Measurements from ENCODE around the gene GPR135.
"Not testable (repeated sequence)": the region's sequence is repeated elsewhere in the genome, so short reads cannot be mapped to it uniquely, and the experiment has no call there.

The GPR135 gene

DNA sequence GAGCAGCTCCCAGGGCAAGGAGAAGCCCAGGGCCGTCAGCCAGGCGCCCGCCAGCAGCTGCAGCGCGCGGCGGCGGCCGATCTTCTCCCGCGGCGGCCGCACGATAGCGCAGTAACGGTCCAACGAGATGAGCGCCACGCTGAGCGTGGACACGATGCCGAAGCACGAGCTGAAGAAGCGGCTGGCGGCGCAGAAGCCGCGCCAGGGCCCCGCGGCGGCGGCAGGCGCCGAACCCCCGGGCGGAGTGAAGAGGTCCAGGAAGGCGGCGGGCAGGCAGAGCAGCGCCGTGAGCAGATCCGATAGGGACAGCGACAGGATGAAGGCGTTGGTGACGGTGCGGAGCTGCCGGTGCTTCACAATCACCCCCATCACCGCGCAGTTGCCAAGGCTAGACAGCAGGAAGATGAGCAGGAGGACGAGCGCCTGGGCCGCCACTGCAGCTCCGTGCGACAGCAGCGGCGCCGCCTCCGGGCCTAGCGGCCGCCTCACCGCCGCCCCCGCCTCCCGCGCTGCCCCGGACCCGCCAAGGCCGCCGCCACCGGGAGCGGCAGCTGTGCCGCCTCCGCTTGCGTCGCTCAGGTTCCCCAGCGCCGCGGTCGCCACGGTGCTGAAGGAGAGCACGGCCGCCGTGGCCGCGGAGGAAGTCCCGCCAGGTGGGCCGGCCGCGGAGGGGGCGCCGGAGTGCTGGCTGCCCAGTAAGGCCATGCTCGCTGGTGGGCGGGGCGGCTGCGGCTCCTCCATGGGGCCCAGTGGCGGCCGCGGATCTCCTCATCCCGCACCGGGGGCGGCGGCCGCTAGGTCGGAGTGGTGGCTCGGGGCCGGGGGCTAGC, 479 bp downstream of the GPR135 start:
- DNase-seq: peak; percentile 51

DNA sequence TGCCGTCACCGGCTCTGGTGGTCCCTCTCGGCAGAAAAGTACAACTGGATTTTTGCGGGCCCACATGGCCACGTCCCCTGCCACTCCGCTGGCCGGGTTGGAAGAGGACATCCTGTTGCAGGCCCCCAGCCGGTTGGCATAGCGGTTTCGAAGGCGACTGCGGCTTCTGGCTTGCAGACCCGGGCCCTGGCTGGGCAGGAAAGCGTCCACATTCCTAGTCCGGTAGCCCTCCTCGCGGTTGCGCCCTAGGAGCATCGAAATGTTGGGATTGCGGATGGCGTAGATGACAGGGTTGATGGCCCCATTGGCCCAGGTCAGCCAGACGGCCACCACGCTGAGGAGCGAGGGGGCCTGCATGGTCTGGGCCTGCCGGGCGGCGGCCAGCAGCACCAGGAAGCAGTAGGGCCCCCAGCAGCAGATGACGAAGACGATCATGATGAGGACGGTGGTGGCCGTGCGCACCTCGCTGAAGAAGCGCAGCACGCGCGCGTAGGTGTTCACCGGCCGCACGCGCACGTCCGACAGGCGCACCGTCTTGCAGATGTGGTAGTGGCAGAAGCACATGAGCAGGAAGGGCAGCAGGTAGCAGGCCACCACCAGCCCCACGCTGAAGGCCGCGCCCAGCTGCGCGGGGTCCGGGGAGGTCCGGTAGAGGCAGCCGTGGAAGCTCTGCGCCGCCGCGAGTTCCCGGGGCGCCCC, 1.2 kb downstream of the GPR135 start:
- DNase-seq: no peak

DNA sequence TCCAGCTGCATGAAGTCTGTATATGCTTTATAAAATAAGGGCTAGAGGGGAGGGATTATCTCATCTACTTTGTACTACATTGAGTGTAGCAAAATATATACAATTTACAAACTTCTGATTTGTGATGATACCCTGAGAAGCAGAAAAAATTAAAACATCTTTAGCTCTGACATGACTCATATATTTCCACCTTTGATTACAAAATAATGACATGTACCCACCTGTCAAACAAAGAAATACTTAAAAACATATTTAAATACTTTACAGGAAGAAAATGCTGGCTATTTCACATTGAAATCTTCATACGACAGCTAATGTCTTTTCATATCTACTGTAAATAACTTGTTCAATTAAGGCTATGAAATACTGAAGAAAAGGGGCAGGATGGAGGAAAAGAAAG, 3.3 kb downstream of the GPR135 start:
- DNase-seq: no peak

DNA sequence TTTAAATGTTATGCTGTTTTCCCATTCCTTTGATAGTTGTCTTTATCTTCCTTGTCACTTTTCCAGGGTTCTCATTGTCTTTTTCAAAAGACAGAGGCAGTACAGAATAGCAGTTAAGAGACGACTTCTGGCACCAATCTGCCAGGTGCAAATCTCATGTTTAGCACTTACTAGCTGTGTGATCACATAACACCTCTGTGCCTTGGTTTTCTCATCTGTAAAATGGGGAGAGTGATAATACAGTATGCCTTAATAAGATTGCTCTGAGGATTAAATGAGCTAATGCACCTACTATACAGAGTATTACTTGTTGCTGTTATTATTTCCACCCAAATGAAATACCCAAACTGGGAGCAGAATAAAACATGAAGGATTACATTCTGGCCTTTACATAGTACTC, 4.8 kb downstream of the GPR135 start:
- DNase-seq: no peak

DNA sequence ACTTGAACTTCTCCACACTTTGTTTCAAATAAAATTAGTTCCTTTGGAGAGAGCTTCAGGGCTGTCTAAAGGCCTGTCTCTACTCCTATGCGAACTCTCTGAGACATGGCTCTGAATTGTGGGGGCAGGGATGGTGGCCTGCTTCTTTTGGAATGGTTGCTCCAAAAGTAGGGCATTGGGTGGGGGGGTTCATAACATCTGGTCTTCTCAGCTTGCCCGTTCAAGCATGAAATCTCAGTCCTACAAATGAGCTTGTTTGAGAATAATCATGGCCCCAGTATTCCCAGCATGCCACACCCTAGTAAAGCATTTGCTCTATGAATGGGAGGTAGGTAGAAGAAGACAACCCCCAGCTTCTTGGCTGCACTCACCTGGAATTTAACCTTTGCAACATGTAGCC, 6.7 kb downstream of the GPR135 start:
- no peak for DNase-seq

DNA sequence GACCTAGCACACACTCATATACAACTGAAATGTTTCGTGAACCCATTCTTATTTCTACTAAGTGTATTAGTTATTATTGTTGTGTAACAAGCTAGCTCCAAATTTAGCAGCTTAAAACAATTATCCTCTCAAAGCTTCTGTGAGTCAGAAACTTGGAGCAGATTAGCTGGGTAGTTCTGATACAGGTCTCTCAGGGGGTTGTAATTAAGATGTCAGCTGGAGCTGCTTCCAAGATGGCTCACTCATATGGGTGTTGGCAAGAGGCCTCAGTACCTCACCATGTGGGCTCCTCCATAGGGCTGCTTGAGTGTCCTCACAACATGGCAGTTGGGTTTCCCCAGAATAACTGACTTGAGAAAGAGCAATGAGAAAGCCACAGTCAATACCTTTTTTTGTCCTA, 9.8 kb downstream of the GPR135 start:
- DNase-seq: no peak

DNA sequence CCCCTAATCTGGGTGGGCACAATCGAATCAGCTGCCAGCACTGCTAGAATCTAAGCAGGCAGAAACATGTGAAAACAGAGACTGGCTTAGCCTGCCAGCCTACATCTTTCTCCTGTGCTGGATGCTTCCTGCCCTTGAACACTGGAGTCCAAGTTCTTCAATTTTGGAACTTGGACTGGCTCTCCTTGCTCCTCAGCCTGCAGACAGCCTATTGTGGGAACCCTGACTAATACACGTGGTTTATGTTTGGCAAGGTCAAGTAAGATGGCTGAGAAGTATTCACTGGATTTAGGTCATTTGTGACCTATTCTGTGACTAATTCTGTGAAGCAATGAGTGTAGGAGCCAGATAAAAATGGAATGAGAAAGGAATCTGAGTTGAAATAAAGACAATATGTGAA, 11.0 kb downstream of the GPR135 start:
- DNase-seq: no peak

DNA sequence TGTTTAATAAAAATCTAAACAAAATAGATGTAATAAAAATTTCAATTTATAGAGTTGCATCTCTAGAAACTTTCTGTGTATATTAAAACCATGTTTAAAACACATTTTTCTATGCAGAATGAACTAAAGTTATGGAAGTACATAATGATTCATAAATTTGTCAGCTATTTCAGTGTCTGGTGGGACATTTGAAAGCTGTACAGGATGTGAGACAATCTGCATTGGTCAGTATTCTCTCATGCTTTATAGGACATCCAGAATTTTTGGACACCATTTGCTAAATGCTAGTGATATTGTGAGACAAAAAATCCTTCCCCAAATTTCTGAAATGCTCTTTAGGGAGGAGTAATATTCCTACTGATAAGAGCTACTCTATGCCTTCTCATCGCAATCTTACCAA, 13.3 kb downstream of the GPR135 start:
- DNase-seq: no peak

DNA sequence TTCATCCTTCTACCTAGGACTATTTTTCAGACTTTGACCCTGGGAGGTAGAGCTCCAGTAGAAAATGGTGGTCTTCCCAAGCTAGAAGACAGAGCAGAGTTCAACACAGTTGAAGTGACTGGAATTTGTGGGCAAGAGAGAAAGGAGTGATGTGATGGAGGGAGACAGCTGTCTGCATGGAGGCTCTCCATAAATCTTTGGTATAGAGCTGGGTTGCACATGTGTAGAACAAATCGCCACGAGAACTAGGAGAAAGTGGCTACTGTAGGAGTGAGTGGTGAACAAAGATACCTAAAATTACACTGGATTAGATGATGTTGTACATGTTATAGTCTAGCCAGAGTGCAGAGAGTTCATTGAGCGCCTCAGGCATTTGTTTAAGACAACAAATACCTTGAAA, 14.5 kb downstream of the GPR135 start:
- no peak for DNase-seq

DNA sequence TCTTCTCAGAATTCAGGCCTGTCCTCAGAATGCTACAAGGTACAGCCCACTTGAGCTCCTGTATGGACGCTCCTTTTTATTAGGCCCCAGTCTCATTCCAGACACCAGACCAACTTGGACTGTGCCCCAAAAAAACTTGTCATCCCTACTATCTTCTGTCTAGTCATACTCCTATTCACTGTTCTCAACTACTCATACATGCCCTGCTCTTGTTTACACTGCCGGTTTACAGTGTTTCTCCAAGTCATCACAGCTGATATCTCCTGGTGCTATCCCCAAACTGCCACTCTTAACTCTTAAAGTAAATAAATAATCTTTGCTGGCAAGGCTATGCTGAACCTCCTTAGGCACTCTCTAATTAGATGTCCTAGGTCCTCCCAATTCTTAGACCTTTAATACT, 16.5 kb downstream of the GPR135 start:
- not testable (repeated sequence) for DNase-seq

DNA sequence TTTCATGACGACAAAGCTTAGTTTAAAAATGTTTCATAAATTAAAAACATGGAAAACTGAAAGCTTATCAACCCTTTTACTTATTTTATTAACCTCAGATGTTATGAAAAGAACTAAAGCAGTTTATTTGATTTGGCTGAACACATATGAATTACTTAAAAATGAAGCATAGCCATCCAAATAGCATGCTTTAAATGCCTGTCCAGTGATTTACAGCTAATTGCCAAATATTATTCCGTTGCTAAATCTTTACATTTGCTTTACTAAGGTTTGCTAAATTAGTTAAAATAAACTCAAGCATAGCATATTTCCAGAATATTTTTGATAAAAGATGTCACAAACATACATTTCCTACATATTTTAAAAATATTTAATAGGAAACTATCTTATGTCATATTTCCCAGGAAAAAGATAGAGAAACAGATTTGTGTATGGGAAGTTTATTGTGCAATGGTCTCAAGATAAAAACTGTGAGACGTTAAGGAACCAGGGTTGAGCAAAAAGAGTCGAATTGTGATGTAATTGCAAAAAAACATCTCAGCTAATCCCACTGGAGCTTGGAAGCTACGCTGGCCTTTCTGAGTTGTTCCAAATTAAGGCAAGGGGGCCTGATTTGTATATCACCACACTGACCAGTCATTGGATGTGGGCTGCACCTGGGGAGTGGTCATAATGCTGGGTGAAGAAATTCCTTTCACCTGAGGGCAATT, 25.8 kb downstream of the GPR135 start:
- no peak for DNase-seq

DNA sequence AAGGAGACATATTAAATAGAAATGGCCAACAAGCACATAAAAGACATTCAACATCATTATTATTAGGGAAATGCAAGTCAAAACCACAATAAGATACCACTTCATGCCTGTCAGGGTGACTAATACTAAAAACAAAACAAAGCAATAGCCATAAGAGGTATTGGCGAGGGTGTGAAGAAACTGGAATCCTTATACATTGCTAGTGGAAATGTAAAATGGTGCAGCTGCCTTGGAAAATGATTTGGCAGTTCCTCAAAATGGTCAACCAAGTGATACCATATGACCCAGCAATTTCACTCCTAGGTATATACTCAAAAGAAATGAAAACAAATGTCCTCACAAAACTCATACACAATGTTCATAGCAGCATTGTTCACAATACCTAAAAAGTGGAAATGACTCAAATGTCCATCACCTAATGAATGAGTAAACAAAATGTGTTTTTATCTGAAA, 27.0 kb downstream of the GPR135 start:
- DNase-seq: no peak

DNA sequence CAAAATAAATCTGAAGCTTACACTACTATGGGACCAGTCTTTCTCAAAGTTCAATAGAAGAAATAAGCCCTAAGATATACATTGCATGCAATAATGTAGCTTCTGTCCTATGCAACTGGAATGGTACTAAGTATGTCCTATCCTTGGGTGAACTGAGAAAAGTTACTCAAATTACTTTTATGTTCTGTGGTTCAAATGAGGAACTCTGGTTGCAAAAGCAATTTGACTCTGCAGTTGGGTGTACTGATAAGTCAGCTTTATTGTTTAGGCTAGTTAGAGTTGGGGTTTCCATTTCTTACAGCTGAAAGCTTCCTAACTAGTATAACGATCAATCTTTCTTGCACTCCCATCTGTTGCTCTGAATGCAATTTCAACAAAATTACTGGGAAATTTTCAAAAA, 29.2 kb downstream of the GPR135 start:
- no peak for DNase-seq

DNA sequence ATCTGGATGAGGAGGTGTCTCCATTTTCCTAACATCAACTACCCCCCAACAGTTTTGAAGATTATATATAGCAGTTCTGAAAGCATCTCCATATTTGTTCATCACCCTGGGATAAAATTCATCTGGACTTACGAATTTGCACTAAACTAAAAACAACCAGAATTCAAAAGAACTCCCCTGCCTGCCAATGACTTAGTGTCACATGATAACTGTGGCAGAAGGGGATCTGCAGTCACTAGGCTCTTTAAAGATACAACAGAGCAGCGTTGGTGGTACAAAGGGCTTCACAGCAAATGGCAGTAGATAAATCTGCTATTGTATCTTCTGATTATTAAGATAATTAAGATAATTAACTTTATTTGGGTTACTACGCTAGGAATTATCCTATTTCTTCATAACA, 30.1 kb downstream of the GPR135 start:
- no peak for DNase-seq

DNA sequence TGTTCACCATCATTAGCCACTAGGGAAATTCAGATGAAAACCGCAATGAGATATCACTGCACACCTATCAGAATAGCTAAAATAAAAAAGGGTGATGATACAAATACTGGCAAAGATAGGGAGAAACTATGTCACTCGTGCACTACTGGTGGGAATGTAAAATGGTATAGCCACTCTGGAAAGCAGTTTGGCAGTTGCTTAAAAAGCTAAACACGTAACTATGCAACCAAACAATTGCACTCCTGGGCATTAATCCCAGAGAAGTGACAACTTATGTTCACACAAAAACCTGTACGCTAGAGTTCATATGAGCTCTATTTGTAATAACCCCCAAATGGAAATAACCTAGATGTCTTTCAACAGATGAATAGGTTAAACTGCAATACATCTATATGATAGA, 35.4 kb downstream of the GPR135 start:
- no peak for DNase-seq

DNA sequence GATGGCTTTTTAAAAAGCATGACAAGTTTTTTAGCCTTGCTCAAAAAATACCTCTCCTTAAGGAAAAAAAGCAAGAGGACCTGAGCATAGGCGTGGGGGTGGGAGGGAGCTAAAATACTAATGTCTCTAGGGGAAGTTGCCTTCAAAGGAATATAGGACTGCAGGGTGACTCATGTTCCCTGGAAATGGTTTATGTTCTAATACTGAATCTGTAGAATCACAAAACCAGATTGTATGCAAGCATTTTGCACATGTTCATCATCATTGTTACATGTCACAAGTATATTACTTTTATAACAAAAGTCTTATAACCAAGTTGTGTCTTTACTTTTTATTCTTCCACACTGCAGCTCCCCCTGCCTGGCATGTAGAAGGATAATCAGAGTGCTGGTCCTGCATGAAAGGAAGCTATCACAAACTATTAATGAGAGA, 36.6 kb downstream of the GPR135 start:
- DNase-seq: no peak

DNA sequence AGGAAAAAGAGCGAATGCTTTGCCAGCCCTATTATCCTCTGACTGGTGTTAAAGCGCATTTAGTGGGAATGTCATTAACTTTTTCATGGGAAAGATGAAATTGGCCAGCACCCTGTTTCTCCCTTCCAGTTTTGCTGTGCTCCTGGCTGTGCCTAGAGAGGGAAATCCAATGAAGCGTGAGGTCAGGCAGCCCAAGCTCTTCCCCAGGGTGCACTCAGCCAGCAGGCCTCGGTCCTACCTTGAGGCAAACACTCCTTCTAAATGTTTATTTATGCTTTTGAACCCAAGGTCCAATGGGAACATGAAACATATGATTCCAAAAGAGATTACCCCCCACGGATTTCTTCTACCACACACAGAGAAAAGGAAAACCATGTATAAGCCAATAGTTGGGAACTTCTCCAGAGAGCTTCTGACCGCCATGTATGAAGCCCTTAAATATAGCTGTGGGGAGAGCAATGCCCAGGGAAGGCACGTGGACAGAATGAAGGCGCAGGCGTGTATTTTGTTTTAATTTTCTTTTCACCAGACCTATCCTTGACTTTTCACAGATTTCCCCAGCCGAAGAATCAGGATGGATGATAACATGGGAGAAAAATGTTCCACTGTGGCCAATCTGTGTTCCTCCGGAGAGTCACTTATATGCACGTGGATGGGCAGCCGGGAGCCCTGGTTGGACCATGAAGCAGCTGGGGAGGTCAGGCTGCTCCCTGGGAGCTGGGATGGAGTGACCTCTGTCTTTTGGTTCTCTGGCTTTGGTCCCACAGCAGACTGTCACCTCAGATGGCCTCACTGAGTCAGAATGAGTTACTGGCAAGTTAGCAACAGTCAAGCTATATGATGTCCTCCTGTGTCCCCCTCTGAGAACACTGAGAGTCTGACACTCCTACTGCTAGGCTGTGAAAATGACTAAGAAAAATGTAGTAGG, 37.3 kb downstream of the GPR135 start:
- DNase-seq: peak; percentile 30

DNA sequence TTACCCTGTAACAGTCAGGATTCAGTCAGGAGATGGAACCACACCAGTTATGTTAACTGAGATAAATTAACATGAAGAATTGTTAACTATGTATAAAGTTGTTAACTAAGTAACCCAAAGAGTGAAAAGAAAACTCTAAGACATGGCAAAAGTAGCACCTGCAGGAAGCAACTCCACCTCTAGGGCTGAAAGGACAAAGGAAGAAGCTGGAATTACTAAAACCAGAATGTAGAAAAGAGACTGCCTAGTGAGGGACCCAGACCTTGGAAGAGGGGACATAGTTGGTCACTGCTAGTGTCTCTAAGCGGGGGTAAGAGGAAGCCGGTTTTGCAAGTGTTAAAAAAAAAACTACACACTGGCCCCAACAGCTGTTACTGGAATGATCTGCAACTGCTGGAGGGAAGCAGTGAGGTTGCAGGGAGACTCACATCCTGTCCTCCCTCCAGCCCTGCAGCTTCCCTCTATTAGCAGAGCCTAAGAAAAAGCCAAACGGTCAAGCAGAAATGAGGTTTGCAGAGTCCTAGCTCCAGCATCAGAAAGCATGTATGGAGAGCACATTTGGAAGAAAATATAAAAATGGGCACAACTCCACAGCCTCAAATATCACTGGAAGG, 39.8 kb downstream of the GPR135 start:
- no peak for DNase-seq

DNA sequence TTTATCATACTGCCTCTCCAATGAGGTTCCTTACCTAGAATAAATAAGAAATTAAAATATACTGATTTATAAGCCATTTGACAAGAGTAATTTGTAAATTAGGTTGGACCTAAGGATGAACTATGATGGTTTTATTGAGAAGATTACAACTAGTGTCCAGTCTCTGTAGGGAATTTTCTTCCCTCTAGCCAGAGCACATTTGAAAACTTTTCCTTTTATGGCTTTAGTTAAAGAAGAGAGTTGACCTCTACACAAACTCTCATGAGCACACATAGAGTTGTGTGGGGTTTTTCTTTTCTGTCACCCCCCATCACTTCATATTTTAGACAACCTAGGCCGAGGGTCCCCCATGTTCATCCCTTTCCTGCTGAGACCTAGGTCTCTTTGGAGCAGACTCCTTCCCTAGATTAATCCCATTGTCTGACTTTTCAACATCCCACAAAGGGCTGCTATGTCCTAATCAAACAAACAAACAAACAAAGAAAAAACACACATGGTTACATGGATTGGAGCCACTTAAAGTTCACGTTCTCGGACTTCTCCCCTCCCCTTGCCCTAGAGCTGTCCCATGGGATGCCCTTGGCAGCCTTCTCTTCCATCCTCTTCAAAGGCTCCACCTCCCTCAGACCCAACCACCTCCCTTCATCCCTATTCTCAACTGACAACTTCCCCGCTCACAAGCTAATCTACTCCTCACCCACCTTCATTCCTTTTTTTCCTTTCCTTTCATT, 40.7 kb downstream of the GPR135 start:
- peak; percentile 39 for DNase-seq

DNA sequence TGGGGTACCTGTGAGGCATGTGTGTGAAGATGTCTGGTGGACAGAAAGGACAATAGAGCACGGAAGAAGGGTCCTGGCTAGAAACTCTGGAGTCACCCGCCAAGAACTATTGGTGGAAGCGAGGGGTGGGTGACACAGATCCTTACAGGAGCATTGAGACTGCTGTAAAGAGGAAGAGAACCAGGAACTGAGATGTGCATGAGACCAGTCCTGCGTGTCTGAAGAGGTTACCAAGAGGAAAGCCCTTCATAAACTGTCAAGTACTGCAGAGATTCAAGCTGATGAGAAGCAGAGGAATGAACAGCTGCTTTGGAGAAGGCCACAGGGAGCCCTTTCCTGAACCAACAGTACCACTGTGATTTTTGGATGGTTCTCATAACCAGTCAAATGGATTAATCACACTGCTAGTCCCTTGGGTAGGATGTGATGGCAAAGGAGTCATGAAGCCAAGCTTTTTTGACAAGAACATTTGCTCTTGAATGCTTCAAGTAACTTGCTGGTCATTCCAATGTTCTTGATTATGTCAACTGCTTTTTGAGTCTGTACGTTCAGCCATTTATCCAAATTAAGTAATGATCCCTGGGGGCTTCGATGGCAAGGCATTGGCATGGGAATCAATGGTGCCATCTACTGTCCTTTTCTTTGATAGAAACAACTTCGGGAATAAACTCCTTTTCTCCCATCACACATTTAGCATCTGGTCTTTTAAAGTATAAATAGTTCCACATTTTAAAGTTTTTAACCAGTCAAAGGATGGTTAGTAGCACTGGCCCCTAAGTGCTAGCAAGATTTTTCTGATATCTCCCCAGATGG, 42.9 kb downstream of the GPR135 start:
- DNase-seq: no peak

DNA sequence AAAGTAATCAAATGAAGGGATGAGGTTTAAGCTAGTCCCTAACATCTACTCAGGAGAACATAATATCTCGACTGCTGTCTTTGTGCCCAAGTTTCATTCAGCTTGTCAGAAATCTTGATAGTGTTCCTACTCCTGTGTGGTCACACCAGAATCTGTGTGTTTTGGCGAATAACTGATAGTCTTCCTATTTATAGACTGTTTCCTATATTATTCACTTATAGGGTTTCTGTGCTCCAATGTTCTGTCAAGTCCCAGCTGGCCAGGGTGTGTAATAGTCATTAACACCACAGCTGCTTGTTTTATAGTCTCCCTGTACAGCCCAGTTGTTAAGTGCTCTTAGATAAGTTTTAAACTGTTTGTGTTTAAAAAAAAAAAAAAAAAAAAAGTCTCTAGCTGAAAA, 45.9 kb downstream of the GPR135 start:
- no peak for DNase-seq

All from NCI-H2107 (cell line).